ENCODE measurements around the gene ATP5PD.

The ATP5PD gene

DNA sequence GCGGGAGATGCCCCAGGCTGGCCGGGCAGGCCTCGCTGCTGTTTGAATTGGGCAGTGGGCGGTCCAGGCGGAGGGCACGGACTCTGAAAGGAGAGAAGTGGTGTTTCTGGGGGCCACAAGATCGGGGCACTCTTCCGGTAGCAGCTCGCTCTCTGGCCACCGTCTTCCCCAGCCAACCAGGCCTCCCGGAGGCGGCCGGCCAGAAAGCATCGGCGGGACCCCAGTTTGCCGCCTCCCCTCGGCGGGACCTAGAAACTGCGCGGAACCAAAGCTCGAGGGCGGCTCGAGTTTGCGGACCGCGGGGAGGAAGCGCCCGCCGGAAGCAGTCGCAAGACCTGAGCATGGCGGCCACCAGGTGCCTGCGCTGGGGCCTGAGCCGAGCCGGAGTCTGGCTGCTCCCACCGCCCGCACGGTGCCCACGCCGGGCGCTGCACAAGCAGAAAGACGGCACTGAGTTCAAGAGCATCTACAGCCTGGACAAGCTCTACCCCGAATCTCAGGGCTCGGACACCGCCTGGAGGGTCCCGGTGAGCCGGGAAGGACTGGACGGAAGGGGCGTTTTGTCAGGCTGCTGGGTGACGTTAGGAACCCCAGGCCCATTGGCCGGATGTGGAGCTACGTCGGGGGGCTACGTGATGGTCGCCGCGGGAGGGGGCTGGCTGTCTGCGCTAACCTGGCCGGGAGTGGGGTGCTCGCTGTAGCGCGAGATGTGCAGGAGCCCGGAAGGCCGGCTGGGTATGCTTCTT lies 34.2 kb downstream of the ATP5PD start, which contains the start of gene MRPL58 (continued):
- TF ChIP-seq SP7 (tag by site-specific recombination; IDR thresholded peaks at IDR 0.05) (peak; percentile 93), MYNN (tag by site-specific recombination; IDR thresholded peaks at IDR 0.05; ENCODE audit: borderline replicate concordance) (no peak), SCRT2 (tag by site-specific recombination; IDR thresholded peaks at IDR 0.05) (peak; percentile 33; the same call in 1 of the 2 replicates), ZNF394 (tag by site-specific recombination; IDR thresholded peaks at IDR 0.05; ENCODE audit: borderline replicate concordance) (peak; percentile 49; the same call in 1 of the 2 replicates), ZNF830 (tag by site-specific recombination; IDR thresholded peaks at IDR 0.05; ENCODE audit: low read depth) (no peak), ZNF37A (tag by site-specific recombination; IDR thresholded peaks at IDR 0.05) (no peak), ZNF768 (tag by site-specific recombination; IDR thresholded peaks at IDR 0.05) (no peak), ZNF341 (tag by site-specific recombination; IDR thresholded peaks at IDR 0.05; ENCODE audit: low read depth) (no peak), ZBTB8A (tag by site-specific recombination; IDR thresholded peaks at IDR 0.05) (peak; percentile 75), ZNF629 (tag by site-specific recombination; IDR thresholded peaks at IDR 0.05) (peak; percentile 80), SP3 (tag by site-specific recombination; IDR thresholded peaks at IDR 0.05) (peak; percentile 84), EGR2 (tag by site-specific recombination; IDR thresholded peaks at IDR 0.05; ENCODE audit: low read depth) (peak; percentile 59; the same call in 1 of the 2 replicates), GFI1B (tag by site-specific recombination; IDR thresholded peaks at IDR 0.05) (no peak), ZNF174 (tag by site-specific recombination; IDR thresholded peaks at IDR 0.05) (no peak), ZNF544 (tag by site-specific recombination; IDR thresholded peaks at IDR 0.05) (no peak), ZNF311 (tag by site-specific recombination; IDR thresholded peaks at IDR 0.05; ENCODE audit: borderline replicate concordance) (no peak), ZNF10 (tag by site-specific recombination; IDR thresholded peaks at IDR 0.05) (no peak; the same call in 1 of the 2 replicates), ZNF335 (tag by site-specific recombination; conservative IDR thresholded peaks at IDR 0.05) (peak; percentile 99), ZBTB1 (tag by site-specific recombination; IDR thresholded peaks at IDR 0.05) (0 out of 2 replicates have a peak, but pooled peaks have one; percentile 48), ZNF175 (tag by site-specific recombination; IDR thresholded peaks at IDR 0.05) (no peak), ZNF664 (tag by site-specific recombination; IDR thresholded peaks at IDR 0.05) (no peak), ZNF621 (tag by site-specific recombination; IDR thresholded peaks at IDR 0.05) (no peak), KLF16 (tag by site-specific recombination; IDR thresholded peaks at IDR 0.05) (peak; percentile 96), ZNF837 (tag by site-specific recombination; IDR thresholded peaks at IDR 0.05) (no peak), ZNF423 (tag by site-specific recombination; IDR thresholded peaks at IDR 0.05) (peak; percentile 11; the same call in 1 of the 2 replicates), ZSCAN4 (tag by site-specific recombination; IDR thresholded peaks at IDR 0.05) (0 out of 2 replicates have a peak, but pooled peaks have one; percentile 21), REST (tag by site-specific recombination; IDR thresholded peaks at IDR 0.05) (peak; percentile 53), ZNF571 (tag by site-specific recombination; IDR thresholded peaks at IDR 0.05) (no peak), KLF1 (tag by site-specific recombination; IDR thresholded peaks at IDR 0.05) (peak; percentile 62), ZNF292 (tag by site-specific recombination; IDR thresholded peaks at IDR 0.05; ENCODE audit: borderline replicate concordance, low read depth) (no peak), ZNF660 (tag by site-specific recombination; IDR thresholded peaks at IDR 0.05) (peak; percentile 97), ZNF548 (tag by site-specific recombination; IDR thresholded peaks at IDR 0.05) (no peak)
- TF ChIP-seq, protein P1, sequence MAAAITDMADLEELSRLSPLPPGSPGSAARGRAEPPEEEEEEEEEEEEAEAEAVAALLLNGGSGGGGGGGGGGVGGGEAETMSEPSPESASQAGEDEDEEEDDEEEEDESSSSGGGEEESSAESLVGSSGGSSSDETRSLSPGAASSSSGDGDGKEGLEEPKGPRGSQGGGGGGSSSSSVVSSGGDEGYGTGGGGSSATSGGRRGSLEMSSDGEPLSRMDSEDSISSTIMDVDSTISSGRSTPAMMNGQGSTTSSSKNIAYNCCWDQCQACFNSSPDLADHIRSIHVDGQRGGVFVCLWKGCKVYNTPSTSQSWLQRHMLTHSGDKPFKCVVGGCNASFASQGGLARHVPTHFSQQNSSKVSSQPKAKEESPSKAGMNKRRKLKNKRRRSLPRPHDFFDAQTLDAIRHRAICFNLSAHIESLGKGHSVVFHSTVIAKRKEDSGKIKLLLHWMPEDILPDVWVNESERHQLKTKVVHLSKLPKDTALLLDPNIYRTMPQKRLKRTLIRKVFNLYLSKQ (tag by site-specific recombination; IDR thresholded peaks at IDR 0.05; ENCODE audit: borderline replicate concordance): no peak
- TF ChIP-seq, protein P2, sequence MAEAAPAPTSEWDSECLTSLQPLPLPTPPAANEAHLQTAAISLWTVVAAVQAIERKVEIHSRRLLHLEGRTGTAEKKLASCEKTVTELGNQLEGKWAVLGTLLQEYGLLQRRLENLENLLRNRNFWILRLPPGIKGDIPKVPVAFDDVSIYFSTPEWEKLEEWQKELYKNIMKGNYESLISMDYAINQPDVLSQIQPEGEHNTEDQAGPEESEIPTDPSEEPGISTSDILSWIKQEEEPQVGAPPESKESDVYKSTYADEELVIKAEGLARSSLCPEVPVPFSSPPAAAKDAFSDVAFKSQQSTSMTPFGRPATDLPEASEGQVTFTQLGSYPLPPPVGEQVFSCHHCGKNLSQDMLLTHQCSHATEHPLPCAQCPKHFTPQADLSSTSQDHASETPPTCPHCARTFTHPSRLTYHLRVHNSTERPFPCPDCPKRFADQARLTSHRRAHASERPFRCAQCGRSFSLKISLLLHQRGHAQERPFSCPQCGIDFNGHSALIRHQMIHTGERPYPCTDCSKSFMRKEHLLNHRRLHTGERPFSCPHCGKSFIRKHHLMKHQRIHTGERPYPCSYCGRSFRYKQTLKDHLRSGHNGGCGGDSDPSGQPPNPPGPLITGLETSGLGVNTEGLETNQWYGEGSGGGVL (tag by site-specific recombination; IDR thresholded peaks at IDR 0.05): peak; percentile 25; the same call in 1 of the 2 replicates
